ENCODE data around the gene CUL5.

DNA sequence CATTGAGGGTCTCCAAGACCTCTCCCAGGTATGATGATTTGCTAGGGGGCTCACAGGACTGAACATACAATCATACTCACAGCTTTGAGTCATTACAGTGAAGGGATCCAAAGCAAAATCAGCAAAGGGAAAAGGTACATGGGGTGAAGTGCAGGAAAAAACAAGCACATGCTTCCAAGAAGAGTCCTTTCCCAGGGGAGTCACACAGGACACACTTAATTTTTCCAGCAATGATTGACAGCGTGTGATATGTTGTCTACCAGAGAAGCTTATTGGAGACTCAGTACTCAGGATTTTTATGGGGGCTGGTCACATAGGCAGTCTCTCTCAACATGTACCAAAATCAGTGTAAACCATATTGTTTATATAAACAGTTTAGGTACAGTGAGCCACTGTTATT, 25.3 kb downstream of the CUL5 start:
- TF ChIP-seq POU2F2 (IDR thresholded peaks at IDR 0.05; ENCODE audit: low read depth, low read length), result no peak
- no peak for TF ChIP-seq POLR2A (IDR thresholded peaks at IDR 0.05; ENCODE audit: low read depth, low read length)
- TF ChIP-seq POLR2AphosphoS5 (IDR thresholded peaks at IDR 0.05; ENCODE audit: low read depth, low read length), result no peak
